Testis (tissue), 3 donors: ENCODE results near the gene HMGN4. TPM values are rescaled to one million over a fixed set of nuclear protein-coding genes. Genes with fewer than 3 reads are reported as not detected.

Experiments used
- DNase-seq: peaks from one replicate; pipeline ENCODE4 v3.0.0-alpha.2; 2019
- H3K27ac ChIP-seq, 2 donors: fragments of 200-600 bp; sonication (generic); one replicate each; pipeline ENCODE4 v1.5.1; 2019
- H3K27me3 ChIP-seq: fragments of 200-600 bp; sonication (generic); one replicate; pipeline ENCODE4 v1.5.1; 2019
- H3K36me3 ChIP-seq: fragments of 200-600 bp; sonication (generic); one replicate; pipeline ENCODE4 v1.5.1; 2017; ENCODE audit warnings: low read depth; ENCODE audit errors: missing control alignments
- H3K4me1 ChIP-seq: fragments of 200-600 bp; sonication (generic); one replicate; pipeline ENCODE4 v1.5.1; 2019
- H3K4me3 ChIP-seq, 2 donors: fragments of 200-600 bp; sonication (generic); one replicate each; pipeline ENCODE4 v1.5.1; 2017 to 2019
- H3K9me3 ChIP-seq: fragments of 200-600 bp; sonication (generic); one replicate; pipeline ENCODE4 v1.5.1; 2017
- CTCF ChIP-seq, 3 experiments: fragments of 450-650 bp in 2 of 3; fragments of 200-600 bp in 1 of 3; sonication (generic) in 1 of 3; IDR thresholded peaks; one replicate each; pipeline ENCODE4 v1.5.1; 2016 to 2019; ENCODE audit warnings: antibody characterized with exemption in 3 of 3, mild to moderate bottlenecking in 2 of 3, moderate library complexity in 1 of 3
- POLR2A ChIP-seq: fragments of 450-650 bp; IDR thresholded peaks from one replicate; pipeline ENCODE4 v1.6.1; 2017; ENCODE audit warnings: antibody characterized with exemption, mild to moderate bottlenecking, moderate library complexity
- WGBS, 2 donors: methylation state at CpG; one replicate each; pipeline ENCODE4 v1.1.5; 2018; 5-methylcytosine and 5-hydroxymethylcytosine counted together
- intact Hi-C: fragments of 100-400 bp; cut with DNase I; formaldehyde crosslinking; loops from one replicate; pipeline ENCODE4 v1.15.1; 2023; ENCODE audit warnings: low total_unique reads
- polyA plus RNA-seq: library from polyadenylated mRNA; stranded (reverse); fragments of 350-450 nt; fragmentation: Illumina TruSeq; extraction: RNeasy Lipid Tissue Mini Kit (QIAGEN cat#74804); gene quantifications from one replicate; pipeline ENCODE4 v1.2.3, GENCODE V29; 2014; ENCODE audit warnings: low read depth, low replicate concordance; ENCODE audit not compliant: insufficient read depth
- total RNA-seq, 2 donors: library from RNA; depleted of rRNA; stranded (reverse); fragments of >200 nt; gene quantifications; one replicate each; pipeline ENCODE4 v1.2.3, GENCODE V29; 2016

HMGN4 gene
- total and polyA plus RNA-seq, 3 donors from 2014 or later, result 69.4 to 74.8 (median 72.2) TPM

- intact Hi-C loops, result no loop called here
- H3K4me3 ChIP-seq, result peak overlapping the region; percentile 33 to 78
These were observed 31.2 kb downstream of the HMGN4 start for GRCh38 chr6:26569433-26569764.

GRCh38 chr6:26570027-26570809 lies 32.1 kb downstream of the HMGN4 start:
- WGBS, 2 donors, result 49 to 61% methylated on average over 21 of the region's 21 CpGs
- intact Hi-C loops, result no loop called here
- no peaks in the 10 kb centered on the region for H3K9me3 ChIP-seq

More at GRCh38 chr6:26569433-26569764, 31.2 kb downstream of the HMGN4 start:
- Histone ChIP-seq H3K4me1 (no peaks in the 10 kb centered on the region), H3K27me3 (no peaks in the 10 kb centered on the region), H3K36me3 (no peaks in the 10 kb centered on the region), H3K9me3 (no peaks in the 10 kb centered on the region), H3K27ac (peak overlapping the region in 1 of 2 donors; percentile 43)
- no peak for DNase-seq
- 9 to 14% methylated on average over 2 of the region's 2 CpGs for WGBS, 2 donors
- TF ChIP-seq CTCF (IDR thresholded peaks at IDR 0.05) (no peak), POLR2A (no peak)

GRCh38 chr6:26571592-26572296 lies 33.6 kb downstream of the HMGN4 start:
- 3 to 4% methylated on average over 20 to 24 of the region's 24 CpGs for WGBS, 2 donors
- Histone ChIP-seq H3K9me3 (no peaks in the 10 kb centered on the region), H3K4me1 (no peaks in the 10 kb centered on the region), H3K4me3 (peak overlapping the region; percentile 63 to 70), H3K27ac (peak overlapping the region; percentile 45 to 90), H3K27me3 (no peaks in the 10 kb centered on the region), H3K36me3 (no peaks in the 10 kb centered on the region)
- TF ChIP-seq POLR2A (no peak), CTCF (IDR thresholded peaks at IDR 0.05) (no peak)
- intact Hi-C loops, result no loop called here
- DNase-seq, result peak; percentile 69

More at GRCh38 chr6:26570027-26570809, 32.1 kb downstream of the HMGN4 start:
- H3K27me3 ChIP-seq, result no peaks in the 10 kb centered on the region
- no peak overlapping the region for H3K27ac ChIP-seq
- no peaks in the 10 kb centered on the region for H3K36me3 ChIP-seq
- no peak for DNase-seq
- peak overlapping the region in 1 of 2 donors; percentile 78 for H3K4me3 ChIP-seq
- TF ChIP-seq POLR2A (no peak), CTCF (IDR thresholded peaks at IDR 0.05) (no peak)
- H3K4me1 ChIP-seq, result no peaks in the 10 kb centered on the region

- intact Hi-C loops, result no loop called here
- no peak for DNase-seq
- WGBS, 2 donors, result 59 to 61% methylated on average over 10 of the region's 10 CpGs
These were observed 37.4 kb downstream of the HMGN4 start for GRCh38 chr6:26575494-26575939.

More at GRCh38 chr6:26575494-26575939, 37.4 kb downstream of the HMGN4 start:
- Histone ChIP-seq H3K36me3 (no peaks in the 10 kb centered on the region), H3K27ac (no peak overlapping the region), H3K9me3 (no peaks in the 10 kb centered on the region), H3K4me1 (no peaks in the 10 kb centered on the region), H3K4me3 (no peak overlapping the region), H3K27me3 (no peaks in the 10 kb centered on the region)
- TF ChIP-seq CTCF (IDR thresholded peaks at IDR 0.05), result no peak
- TF ChIP-seq POLR2A, result no peak
